ENCODE measurements around the gene ADORA2B. TPM values are rescaled to one million over a fixed set of nuclear protein-coding genes. Genes with fewer than 3 reads are reported as not detected.

ADORA2B gene
- total RNA-seq, 4 donors from 2014 or later = 35.3 to 55.3 (median 45.5) TPM

GRCh38 chr17:15981208-15981607, 36.3 kb downstream of the ADORA2B start:
- H3K36me3 ChIP-seq = peaks cover 73% of the 10 kb centered on the region
- H3K9me3 ChIP-seq = no peaks in the 10 kb centered on the region
- no peak for TF ChIP-seq POLR2A (IDR thresholded peaks at IDR 0.05)
- TF ChIP-seq POLR2AphosphoS5 (IDR thresholded peaks at IDR 0.05) = no peak
- no peak for TF ChIP-seq CTCF (IDR thresholded peaks at IDR 0.05)
- TF ChIP-seq EP300 (IDR thresholded peaks at IDR 0.05) = no peak
- no peaks in the 10 kb centered on the region for H3K27me3 ChIP-seq
- no peaks in the 10 kb centered on the region for H3K4me1 ChIP-seq
- no peak for DNase-seq (ENCODE audit: low spot score in 2 of 2)
- H3K27ac ChIP-seq = no peak overlapping the region
- WGBS = 45% methylated on average over 2 of the region's 2 CpGs
- no peak overlapping the region for H3K4me3 ChIP-seq

GRCh38 chr17:15981646-15982580, 37.0 kb downstream of the ADORA2B start:
- Histone ChIP-seq H3K9me3 (no peaks in the 10 kb centered on the region), H3K4me1 (no peaks in the 10 kb centered on the region), H3K36me3 (peaks cover 74% of the 10 kb centered on the region), H3K27ac (no peak overlapping the region), H3K4me3 (no peak overlapping the region), H3K27me3 (no peaks in the 10 kb centered on the region)
- DNase-seq (ENCODE audit: low spot score in 2 of 2) = no peak
- WGBS = 87% methylated on average over 5 of the region's 5 CpGs
- TF ChIP-seq EP300 (IDR thresholded peaks at IDR 0.05) (no peak), POLR2A (IDR thresholded peaks at IDR 0.05) (no peak), POLR2AphosphoS5 (IDR thresholded peaks at IDR 0.05) (no peak), CTCF (IDR thresholded peaks at IDR 0.05) (no peak)

- TF ChIP-seq EP300 (IDR thresholded peaks at IDR 0.05) (no peak), POLR2A (IDR thresholded peaks at IDR 0.05) (no peak), POLR2AphosphoS5 (IDR thresholded peaks at IDR 0.05) (no peak), CTCF (IDR thresholded peaks at IDR 0.05) (no peak)
- WGBS = 77% methylated on average over 6 of the region's 6 CpGs
- H3K36me3 ChIP-seq = peaks cover 9% of the 10 kb centered on the region
- no peak overlapping the region for H3K27ac ChIP-seq
- no peak overlapping the region for H3K4me3 ChIP-seq
- DNase-seq (ENCODE audit: low spot score in 2 of 2) = no peak
- H3K27me3 ChIP-seq = no peaks in the 10 kb centered on the region
- H3K9me3 ChIP-seq = no peaks in the 10 kb centered on the region
- H3K4me1 ChIP-seq = peaks cover 24% of the 10 kb centered on the region
These were observed 51.4 kb downstream of the ADORA2B start for GRCh38 chr17:15996322-15996721.

GRCh38 chr17:15998031-15998562, 53.2 kb downstream of the ADORA2B start:
- no peaks in the 10 kb centered on the region for H3K9me3 ChIP-seq
- no peaks in the 10 kb centered on the region for H3K27me3 ChIP-seq
- H3K4me1 ChIP-seq = peaks cover 29% of the 10 kb centered on the region
- TF ChIP-seq CTCF (IDR thresholded peaks at IDR 0.05) = no peak
- no peak for TF ChIP-seq POLR2A (IDR thresholded peaks at IDR 0.05)
- TF ChIP-seq POLR2AphosphoS5 (IDR thresholded peaks at IDR 0.05) = no peak
- no peak for TF ChIP-seq EP300 (IDR thresholded peaks at IDR 0.05)
- DNase-seq (ENCODE audit: low spot score in 2 of 2) = no peak
- no peak overlapping the region for H3K27ac ChIP-seq
- peaks cover 25% of the 10 kb centered on the region for H3K36me3 ChIP-seq
- peak overlapping the region; percentile 78 for H3K4me3 ChIP-seq
- WGBS = 70% methylated on average over 4 of the region's 4 CpGs
